H9 (cell line): ENCODE data around the gene EXOC8. TPM values are rescaled to one million over a fixed set of nuclear protein-coding genes. Genes with fewer than 3 reads are reported as not detected.

Experiments
- DNase-seq: peaks from one replicate; pipeline ENCODE4 v3.0.0-alpha.2; 2017
- H2AFZ ChIP-seq: one replicate; pipeline ENCODE4 v1.6.1; 2013; ENCODE audit warnings: mild to moderate bottlenecking, low read length, control low read depth, moderate library complexity
- H2AK5ac ChIP-seq: 2 replicates; pipeline ENCODE4 v1.6.1; 2013; ENCODE audit warnings: low read length, control low read depth, mixed read lengths; ENCODE audit not compliant: insufficient read length
- H2BK120ac ChIP-seq: one replicate; pipeline ENCODE4 v1.6.1; 2013; ENCODE audit warnings: low read depth, mild to moderate bottlenecking, low read length, control low read depth, inconsistent platforms; ENCODE audit not compliant: poor library complexity, severe bottlenecking
- H2BK12ac ChIP-seq: 2 replicates; pipeline ENCODE4 v1.6.1; 2013; ENCODE audit warnings: low read length, control low read depth, mixed read lengths, low read depth; ENCODE audit not compliant: insufficient read length
- H2BK15ac ChIP-seq: 2 replicates; pipeline ENCODE4 v1.6.1; 2013; ENCODE audit warnings: low read depth, low read length, control low read depth
- H2BK20ac ChIP-seq: one replicate; pipeline ENCODE4 v1.6.1; 2013; ENCODE audit warnings: low read depth, mild to moderate bottlenecking, low read length, control low read depth, inconsistent platforms; ENCODE audit not compliant: poor library complexity, severe bottlenecking
- H2BK5ac ChIP-seq: 2 replicates; pipeline ENCODE4 v1.6.1; 2013; ENCODE audit warnings: low read length, control low read depth, mixed read lengths; ENCODE audit not compliant: insufficient read length
- H3K14ac ChIP-seq: 2 replicates; pipeline ENCODE4 v1.6.1; 2013; ENCODE audit warnings: low read length, control low read depth; ENCODE audit not compliant: insufficient read depth
- H3K18ac ChIP-seq: 2 replicates; pipeline ENCODE4 v1.6.1; 2013; ENCODE audit warnings: low read depth, mild to moderate bottlenecking, mixed read lengths, low read length, control low read depth; ENCODE audit not compliant: insufficient read length
- H3K23ac ChIP-seq: 2 replicates; pipeline ENCODE4 v1.6.1; 2013; ENCODE audit warnings: low read length, control low read depth, mixed read lengths, low read depth; ENCODE audit not compliant: insufficient read length
- H3K23me2 ChIP-seq: 2 replicates; pipeline ENCODE4 v1.6.1; 2013; ENCODE audit warnings: low read depth, mild to moderate bottlenecking, mixed read lengths, low read length, control low read depth; ENCODE audit not compliant: insufficient read length, poor library complexity, severe bottlenecking
- H3K27ac ChIP-seq: 2 replicates; pipeline ENCODE4 v1.5.1; 2013; ENCODE audit warnings: low read length, control low read depth, mixed read lengths, low read depth; ENCODE audit not compliant: insufficient read length
- H3K27me3 ChIP-seq: 2 replicates; pipeline ENCODE4 v1.6.1; 2013; ENCODE audit warnings: low read length, control low read depth, inconsistent platforms; ENCODE audit not compliant: insufficient read depth
- H3K4ac ChIP-seq: 2 replicates; pipeline ENCODE4 v1.6.1; 2013; ENCODE audit warnings: low read depth, mild to moderate bottlenecking, control low read depth, inconsistent platforms, low read length, moderate library complexity
- H3K4me1 ChIP-seq: 2 replicates; pipeline ENCODE4 v1.6.1; 2013; ENCODE audit warnings: low read length, control low read depth, inconsistent platforms; ENCODE audit not compliant: insufficient read depth
- H3K4me2 ChIP-seq: 2 replicates; pipeline ENCODE4 v1.6.1; 2013; ENCODE audit warnings: low read length, control low read depth, mixed read lengths; ENCODE audit not compliant: insufficient read length, insufficient read depth
- H3K56ac ChIP-seq: 2 replicates; pipeline ENCODE4 v1.6.1; 2013; ENCODE audit warnings: low read depth, mild to moderate bottlenecking, mixed read lengths, low read length, control low read depth; ENCODE audit not compliant: insufficient read length
- H3K79me1 ChIP-seq: 2 replicates; pipeline ENCODE4 v1.6.1; 2013; ENCODE audit warnings: low read depth, mild to moderate bottlenecking, moderate library complexity, low read length, control low read depth, inconsistent platforms; ENCODE audit not compliant: insufficient read depth, poor library complexity, severe bottlenecking
- H3K79me2 ChIP-seq: 2 replicates; pipeline ENCODE4 v1.6.1; 2013; ENCODE audit warnings: low read length, control low read depth, inconsistent platforms; ENCODE audit not compliant: insufficient read depth
- H3K9ac ChIP-seq: 2 replicates; pipeline ENCODE4 v1.6.1; 2013; ENCODE audit warnings: low read length, control low read depth, mixed read lengths; ENCODE audit not compliant: insufficient read length; ENCODE audit errors: extremely low read depth
- H3K9me3 ChIP-seq: one replicate; pipeline ENCODE4 v1.6.1; 2013; ENCODE audit warnings: low read depth, low read length, inconsistent platforms; ENCODE audit not compliant: control insufficient read depth
- H3T11ph ChIP-seq: one replicate; pipeline ENCODE4 v1.6.1; 2013; ENCODE audit warnings: mild to moderate bottlenecking, low read length, control low read depth, inconsistent platforms
- H4K20me1 ChIP-seq: one replicate; pipeline ENCODE4 v1.6.1; 2013; ENCODE audit not compliant: control insufficient read depth, insufficient read length, insufficient read depth
- H4K5ac ChIP-seq: 2 replicates; pipeline ENCODE4 v1.6.1; 2013; ENCODE audit warnings: low read depth, mild to moderate bottlenecking, mixed read lengths, low read length, control low read depth; ENCODE audit not compliant: insufficient read length
- H4K8ac ChIP-seq: replicated peaks from 2 replicates; pipeline ENCODE4 v1.6.1; 2013; ENCODE audit warnings: low read length, control low read depth, mixed read lengths, low read depth; ENCODE audit not compliant: insufficient read length
- H4K91ac ChIP-seq: 2 replicates; pipeline ENCODE4 v1.6.1; 2013; ENCODE audit warnings: low read depth, mild to moderate bottlenecking, moderate library complexity, mixed read lengths, low read length, control low read depth; ENCODE audit not compliant: insufficient read length
- H3K27ac Mint-ChIP-seq, 3 experiments: 2 replicates in 2 of 3; 3 replicates in 1 of 3; pipeline ENCODE4 v1.8.0; 2020 to 2021; ENCODE audit warnings: mixed read lengths in 3 of 3, mild to moderate bottlenecking in 1 of 3, moderate library complexity in 1 of 3
- H3K27me3 Mint-ChIP-seq: 2 replicates; pipeline ENCODE4 v1.8.0; 2021; ENCODE audit warnings: low read depth, mild to moderate bottlenecking, moderate library complexity, mixed read lengths
- H3K36me3 Mint-ChIP-seq, 3 experiments: 2 replicates in 2 of 3; 3 replicates in 1 of 3; pipeline ENCODE4 v1.8.0; 2020 to 2021; ENCODE audit warnings: low read depth in 3 of 3, mixed read lengths in 3 of 3; ENCODE audit not compliant: insufficient read depth in 1 of 3
- H3K4me1 Mint-ChIP-seq, 2 experiments: 2 replicates each; pipeline ENCODE4 v1.8.0; 2020; ENCODE audit warnings: mixed read lengths in 2 of 2
- H3K4me3 Mint-ChIP-seq, 2 experiments: 2 replicates in 1 of 2; 3 replicates in 1 of 2; pipeline ENCODE4 v1.8.0; 2020 to 2021; ENCODE audit warnings: mild to moderate bottlenecking in 2 of 2, mixed read lengths in 2 of 2, moderate library complexity in 1 of 2
- H3K9me3 Mint-ChIP-seq, 2 experiments: 2 replicates in 1 of 2; 3 replicates in 1 of 2; pipeline ENCODE4 v1.8.0; 2020; ENCODE audit warnings: mild to moderate bottlenecking in 2 of 2, mixed read lengths in 2 of 2, moderate library complexity in 1 of 2
- WGBS: extraction: QIAGEN DNeasy Blood & Tissue Kit; methylation state at CpG from one replicate; pipeline ENCODE4 v1.1.7; 2013; ENCODE audit warnings: missing lambda C conversion rate, low lambda C conversion rate, mixed read lengths; ENCODE audit not compliant: insufficient read length; ENCODE audit errors: extremely low coverage; 5-methylcytosine and 5-hydroxymethylcytosine counted together
- total RNA-seq: library from RNA; stranded (reverse); gene quantifications from 2 replicates; pipeline ENCODE4 v1.2.1, GENCODE V29; 2021
- TF ChIP-seq, protein P1 (sequence below): fragments of 200-600 bp; sonication (generic); conservative IDR thresholded peaks from 3 replicates; pipeline ENCODE4 v1.8.0; 2021; ENCODE audit warnings: antibody characterized with exemption, mild to moderate bottlenecking

EXOC8 gene
- total RNA-seq, 1 experiment from 2014 or later, result 10.8 TPM

DNA sequence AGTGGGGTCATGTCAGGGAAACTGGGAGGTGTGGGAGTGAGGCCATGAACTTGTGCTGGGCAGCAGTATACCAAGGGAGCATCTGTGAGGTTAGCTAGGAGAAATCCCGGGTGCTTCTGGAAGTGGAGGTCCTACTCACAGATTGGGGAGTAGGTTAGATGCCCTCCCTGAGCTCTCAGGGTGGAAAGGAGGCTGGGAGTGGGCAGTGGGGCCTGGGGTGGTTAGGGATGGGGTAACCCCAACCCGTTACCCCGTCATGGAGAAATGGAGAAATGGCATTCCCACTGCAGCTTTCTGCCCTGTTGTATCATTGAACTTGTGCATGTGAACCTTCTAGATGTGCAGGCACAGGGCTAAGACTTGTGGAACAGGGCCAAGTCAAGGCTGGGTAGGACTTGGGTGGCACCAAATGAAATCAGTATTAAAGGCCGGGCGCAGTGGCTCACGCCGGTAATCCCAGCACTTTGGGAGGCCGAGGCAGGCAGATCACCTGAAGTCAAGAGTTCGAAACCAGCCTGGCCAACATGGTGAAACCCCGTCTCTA, 27.2 kb downstream of the EXOC8 start:
- H4K8ac ChIP-seq, result no peak overlapping the region
- H2BK20ac ChIP-seq, result no peak overlapping the region
- H2BK15ac ChIP-seq, result no peak overlapping the region
- H3K4me1 ChIP-seq, result no peaks in the 10 kb centered on the region
- no peak overlapping the region for H3K56ac ChIP-seq
- peaks cover 24% of the 10 kb centered on the region for H3K27me3 Mint-ChIP-seq
- no peak overlapping the region for H2BK12ac ChIP-seq
- no peak overlapping the region; a peak in 1 of 7 replicates for H3K27ac Mint-ChIP-seq
- no peak overlapping the region for H2AK5ac ChIP-seq
- WGBS, result no CpG with 5 or more reads among the region's 10 CpGs
- no peaks in the 10 kb centered on the region for H3K23me2 ChIP-seq
- no peaks in the 10 kb centered on the region; a peak in 1 of 7 replicates for H3K36me3 Mint-ChIP-seq
- no peak overlapping the region for H4K5ac ChIP-seq
- DNase-seq, result no peak
- H4K20me1 ChIP-seq, result no peaks in the 10 kb centered on the region
- H3K4me3 Mint-ChIP-seq, result no peak overlapping the region
- H3K4me2 ChIP-seq, result no peak overlapping the region
- no peak overlapping the region for H3K9ac ChIP-seq
- no peak overlapping the region for H3K14ac ChIP-seq
- no peak overlapping the region for H2BK120ac ChIP-seq
- no peak overlapping the region for H3K23ac ChIP-seq
- no peak overlapping the region for H2AFZ ChIP-seq
- H3K27me3 ChIP-seq, result no peaks in the 10 kb centered on the region
- H3K18ac ChIP-seq, result no peak overlapping the region
- no peak overlapping the region for H4K91ac ChIP-seq
- no peak overlapping the region for H3K4ac ChIP-seq
- H3K9me3 ChIP-seq, result no peaks in the 10 kb centered on the region
- H3K4me1 Mint-ChIP-seq, result no peaks in the 10 kb centered on the region
- no peak overlapping the region for H3K27ac ChIP-seq
- H3K79me2 ChIP-seq, result no peaks in the 10 kb centered on the region
- no peaks in the 10 kb centered on the region for H3K79me1 ChIP-seq
- H3K9me3 Mint-ChIP-seq, result no peaks in the 10 kb centered on the region
- H2BK5ac ChIP-seq, result no peak overlapping the region
- no peak overlapping the region for H3T11ph ChIP-seq
- TF ChIP-seq, protein P1, sequence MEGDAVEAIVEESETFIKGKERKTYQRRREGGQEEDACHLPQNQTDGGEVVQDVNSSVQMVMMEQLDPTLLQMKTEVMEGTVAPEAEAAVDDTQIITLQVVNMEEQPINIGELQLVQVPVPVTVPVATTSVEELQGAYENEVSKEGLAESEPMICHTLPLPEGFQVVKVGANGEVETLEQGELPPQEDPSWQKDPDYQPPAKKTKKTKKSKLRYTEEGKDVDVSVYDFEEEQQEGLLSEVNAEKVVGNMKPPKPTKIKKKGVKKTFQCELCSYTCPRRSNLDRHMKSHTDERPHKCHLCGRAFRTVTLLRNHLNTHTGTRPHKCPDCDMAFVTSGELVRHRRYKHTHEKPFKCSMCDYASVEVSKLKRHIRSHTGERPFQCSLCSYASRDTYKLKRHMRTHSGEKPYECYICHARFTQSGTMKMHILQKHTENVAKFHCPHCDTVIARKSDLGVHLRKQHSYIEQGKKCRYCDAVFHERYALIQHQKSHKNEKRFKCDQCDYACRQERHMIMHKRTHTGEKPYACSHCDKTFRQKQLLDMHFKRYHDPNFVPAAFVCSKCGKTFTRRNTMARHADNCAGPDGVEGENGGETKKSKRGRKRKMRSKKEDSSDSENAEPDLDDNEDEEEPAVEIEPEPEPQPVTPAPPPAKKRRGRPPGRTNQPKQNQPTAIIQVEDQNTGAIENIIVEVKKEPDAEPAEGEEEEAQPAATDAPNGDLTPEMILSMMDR, result no peak
